Left lung (tissue), 14 donors: Measurements from ENCODE around the gene COL17A1. TPM values are rescaled to one million over a fixed set of nuclear protein-coding genes. Genes with fewer than 3 reads are reported as not detected.

Experiments used
- ATAC-seq: fragments of 200-7000 bp; cut with Tn5 transposase; one replicate; pipeline ENCODE4 v1.9.1; 2020; ENCODE audit warnings: moderate library complexity
- DNase-seq, 4 donors: peaks; one replicate each; pipeline ENCODE4 v3.0.0-alpha.2; 2013 to 2020
- H3K27ac ChIP-seq, 2 donors: fragments of 200-600 bp; sonication (generic) in 1 of 2; one replicate each; pipeline versions ENCODE4 v1.5.0 to v1.8.0; 2020 to 2021
- H3K27me3 ChIP-seq, 2 donors: fragments of 200-600 bp; sonication (generic) in 1 of 2; one replicate each; pipeline versions ENCODE4 v1.5.0 to v1.8.0; 2020 to 2021
- H3K36me3 ChIP-seq, 2 donors: fragments of 200-600 bp; sonication (generic) in 1 of 2; one replicate each; pipeline versions ENCODE4 v1.5.0 to v1.8.0; 2020 to 2021
- H3K4me1 ChIP-seq, 2 donors: fragments of 200-600 bp; one replicate each; pipeline ENCODE4 v1.8.0; 2021
- H3K4me3 ChIP-seq, 2 donors: fragments of 200-600 bp; sonication (generic) in 1 of 2; one replicate each; pipeline versions ENCODE4 v1.5.0 to v1.8.0; 2020 to 2021; ENCODE audit warnings: mild to moderate bottlenecking in 1 of 2
- H3K9me3 ChIP-seq, 2 donors: fragments of 200-600 bp; sonication (generic) in 1 of 2; one replicate each; pipeline versions ENCODE4 v1.5.0 to v1.8.0; 2020 to 2021
- intact Hi-C, 2 donors: fragments of 100-400 bp; cut with DNase I; formaldehyde crosslinking; loops; one replicate each; pipeline versions ENCODE4 v1.11.2 to v1.14.2; 2022
- long read RNA-seq, 12 donors: library from polyadenylated mRNA in 2 of 12; unstranded in 2 of 12; transcript quantifications; one replicate each; pipeline ENCODE4 v2.0.0 and lab custom pipeline, GENCODE V29; 2019 to 2026
- polyA plus RNA-seq, 6 donors: library from polyadenylated mRNA; unstranded; fragments of 120-200 nt; gene quantifications; one replicate each; pipeline ENCODE4 v1.2.1, GENCODE V29; 2013; ENCODE audit not compliant: insufficient read length in 6 of 6
- total RNA-seq, 2 donors: library from RNA; stranded (reverse); fragmentation: NEBNext Ultra II Directional; extraction: Animal tissue kit (Norgen Biotek cat#: 25700); gene quantifications; one replicate each; pipeline ENCODE4 v1.2.1, GENCODE V29; 2021
- TF ChIP-seq, protein P1 (sequence below), 2 donors: fragments of 200-600 bp; sonication (generic) in 1 of 2; IDR thresholded peaks; one replicate each; pipeline versions ENCODE4 v1.5.0 to v1.8.0; 2021; ENCODE audit warnings: antibody characterized with exemption in 2 of 2
- donor health status: DM: no; HTN: yes; CAD: no.
- donor health status: DM: no; HTN: no; CAD: no.

The COL17A1 gene
- 10 to 100 TPM in 1 of 2 donors, 1 to 10 TPM in 1; 2.1 to 43.4 TPM for total RNA-seq
- under 1 TPM; 0.32 to 0.94 (median 0.62) TPM for polyA plus RNA-seq
- long read RNA-seq, donor 1 = 0 reads
- long read RNA-seq, donor 2 = 0 reads
- long read RNA-seq, donor 3 = 0 reads
- long read RNA-seq, donor 4, partial matches to known transcripts = 1 of 3 reads
- long read RNA-seq, donor 4, other reads (novel, unspliced or antisense) = 2 of 3 reads
- long read RNA-seq, donor 5 = 0 reads
- long read RNA-seq, donor 6 = 0 reads
- long read RNA-seq, donor 7 = 0 reads
- long read RNA-seq, donor 8 = 0 reads
- long read RNA-seq, donor 9 = 0 reads
- long read RNA-seq, donor 10 = 0 reads
- long read RNA-seq, donor 11 = 0 reads
- long read RNA-seq, donor 12 = 0 reads

DNA sequence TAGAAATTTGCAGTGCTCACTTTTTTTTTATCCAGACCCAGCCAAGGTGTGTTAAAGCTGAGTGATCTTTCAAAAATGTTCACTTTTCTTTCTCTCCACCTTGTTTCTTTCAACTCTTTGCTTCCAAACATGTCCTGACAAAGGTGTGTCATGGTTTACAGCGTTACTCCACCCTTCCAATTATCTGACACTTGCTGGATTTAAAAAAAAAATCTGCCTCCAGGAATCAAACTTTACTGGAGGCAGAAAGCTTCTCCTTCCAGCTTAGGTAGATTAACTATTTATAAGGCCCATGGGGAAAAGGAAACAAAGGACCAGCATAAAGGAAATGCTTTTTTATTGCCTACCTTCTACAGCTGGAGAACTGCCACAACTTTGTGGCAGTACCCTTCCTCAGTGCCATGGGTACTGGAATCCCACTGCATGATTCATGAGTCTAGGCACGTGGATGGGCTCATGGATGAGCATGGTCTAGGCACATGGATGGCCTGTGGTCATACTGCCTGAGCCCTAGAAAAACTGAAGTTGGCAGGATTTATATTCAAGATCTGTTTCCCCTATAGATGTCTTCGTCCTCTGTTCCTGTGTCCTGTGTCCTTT, at the start of gene COL17A1:
Gene COL17A1 (minus strand): TSS at position 80 of the 600 bp plus-strand sequence. CDS start 5,207 bp downstream, outside the sequence.
- no peaks in the 10 kb centered on the region for H3K9me3 ChIP-seq
- intact Hi-C loops = no loop called here
- H3K27ac ChIP-seq = peak within 1 kb of the TSS in 1 of 2 donors; percentile 54
- TF ChIP-seq, protein P1, sequence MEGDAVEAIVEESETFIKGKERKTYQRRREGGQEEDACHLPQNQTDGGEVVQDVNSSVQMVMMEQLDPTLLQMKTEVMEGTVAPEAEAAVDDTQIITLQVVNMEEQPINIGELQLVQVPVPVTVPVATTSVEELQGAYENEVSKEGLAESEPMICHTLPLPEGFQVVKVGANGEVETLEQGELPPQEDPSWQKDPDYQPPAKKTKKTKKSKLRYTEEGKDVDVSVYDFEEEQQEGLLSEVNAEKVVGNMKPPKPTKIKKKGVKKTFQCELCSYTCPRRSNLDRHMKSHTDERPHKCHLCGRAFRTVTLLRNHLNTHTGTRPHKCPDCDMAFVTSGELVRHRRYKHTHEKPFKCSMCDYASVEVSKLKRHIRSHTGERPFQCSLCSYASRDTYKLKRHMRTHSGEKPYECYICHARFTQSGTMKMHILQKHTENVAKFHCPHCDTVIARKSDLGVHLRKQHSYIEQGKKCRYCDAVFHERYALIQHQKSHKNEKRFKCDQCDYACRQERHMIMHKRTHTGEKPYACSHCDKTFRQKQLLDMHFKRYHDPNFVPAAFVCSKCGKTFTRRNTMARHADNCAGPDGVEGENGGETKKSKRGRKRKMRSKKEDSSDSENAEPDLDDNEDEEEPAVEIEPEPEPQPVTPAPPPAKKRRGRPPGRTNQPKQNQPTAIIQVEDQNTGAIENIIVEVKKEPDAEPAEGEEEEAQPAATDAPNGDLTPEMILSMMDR (IDR thresholded peaks at IDR 0.05) = no peak
- ATAC-seq (no peak), DNase-seq (no peak)
- no peaks in the 10 kb centered on the region for H3K36me3 ChIP-seq
- H3K4me1 ChIP-seq = no peaks in the 10 kb centered on the region
- no peak within 1 kb of the TSS for H3K4me3 ChIP-seq
- no peaks in the 10 kb centered on the region for H3K27me3 ChIP-seq

DNA sequence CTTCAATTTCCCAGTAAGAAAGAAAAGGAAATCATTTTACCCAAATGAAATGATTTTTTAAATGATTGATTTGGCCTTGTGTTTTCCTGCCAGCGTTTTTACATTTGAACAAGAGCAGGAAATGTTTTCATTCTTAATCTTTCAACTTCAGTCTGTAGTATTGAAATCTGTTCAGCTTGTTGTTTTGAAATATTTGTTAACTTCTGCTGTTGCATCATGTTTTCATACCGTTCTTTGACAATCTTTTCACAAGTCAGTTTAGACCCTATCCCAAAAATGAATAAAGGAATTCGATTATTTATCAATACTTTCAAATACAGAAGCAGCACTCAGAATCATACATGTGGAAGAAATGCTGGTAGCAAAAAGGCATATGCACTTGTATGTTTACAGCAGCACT, 44.4 kb upstream of the COL17A1 start:
- H3K4me3 ChIP-seq = no peak overlapping the region
- H3K4me1 ChIP-seq = no peaks in the 10 kb centered on the region
- TF ChIP-seq, protein P1 (IDR thresholded peaks at IDR 0.05) = no peak
- DNase-seq = no peak
- intact Hi-C loops = no loop called here
- no peak overlapping the region for H3K27ac ChIP-seq
- peaks cover 0 to 5% of the 10 kb centered on the region in 2 donors for H3K36me3 ChIP-seq
- no peak for ATAC-seq
- no peaks in the 10 kb centered on the region for H3K27me3 ChIP-seq
- no peaks in the 10 kb centered on the region for H3K9me3 ChIP-seq

DNA sequence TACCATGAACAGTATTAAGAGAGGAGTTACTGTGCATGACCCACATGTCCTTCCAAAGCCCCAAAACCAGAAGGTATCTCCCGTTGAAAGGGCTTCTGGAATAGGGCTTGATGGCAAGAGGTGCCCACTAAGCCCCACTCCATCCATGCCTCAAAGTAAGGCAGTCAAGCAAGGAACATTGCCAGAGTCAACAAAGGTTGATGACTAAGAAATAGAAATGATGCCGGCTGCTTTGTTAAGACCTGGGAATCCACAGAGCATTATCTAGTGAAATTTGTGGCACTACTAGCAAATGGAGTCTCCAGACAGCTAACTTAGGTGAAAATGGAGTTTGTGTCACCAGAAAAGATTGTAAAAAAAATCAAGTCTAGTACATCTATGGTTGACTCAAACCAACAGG, 42.5 kb upstream of the COL17A1 start:
- Histone ChIP-seq H3K4me3 (no peak overlapping the region), H3K27me3 (no peaks in the 10 kb centered on the region), H3K36me3 (peaks cover 0 to 5% of the 10 kb centered on the region in 2 donors), H3K9me3 (no peaks in the 10 kb centered on the region), H3K27ac (no peak overlapping the region), H3K4me1 (peaks cover 0 to 1% of the 10 kb centered on the region in 2 donors)
- DNase-seq = no peak
- intact Hi-C loops = loop anchor here in 1 of 2 donors (10.0 kb wide), 2 partner anchors 83 to 153 kb away; no protein-coding TSS in a partner anchor
- ATAC-seq = no peak
- TF ChIP-seq, protein P1 (IDR thresholded peaks at IDR 0.05) = no peak

DNA sequence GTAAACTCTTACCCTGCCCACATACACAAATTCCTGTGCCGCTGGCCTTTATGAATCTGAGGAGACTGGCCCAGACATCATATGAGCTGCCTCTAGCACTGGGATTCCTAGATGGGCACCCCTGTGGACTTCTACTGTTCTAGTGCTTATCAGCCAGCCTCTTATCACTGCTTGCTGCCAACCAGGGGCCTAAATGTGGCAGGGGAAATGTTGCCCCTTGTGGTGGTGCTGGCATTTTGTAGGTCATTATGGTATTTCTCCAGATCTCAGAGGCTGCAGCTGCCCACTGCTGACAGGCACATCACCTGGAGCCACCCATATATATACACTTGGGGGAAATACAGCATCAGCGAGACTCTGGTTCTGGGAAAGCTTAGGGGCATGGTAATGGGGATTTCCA, 41.7 kb upstream of the COL17A1 start:
- peaks cover 0 to 9% of the 10 kb centered on the region in 2 donors for H3K4me1 ChIP-seq
- H3K36me3 ChIP-seq = peaks cover 0 to 5% of the 10 kb centered on the region in 2 donors
- H3K27me3 ChIP-seq = no peaks in the 10 kb centered on the region
- ATAC-seq (no peak), DNase-seq (no peak)
- H3K9me3 ChIP-seq = no peaks in the 10 kb centered on the region
- intact Hi-C loops = loop anchor here in 1 of 2 donors (10.0 kb wide), 2 partner anchors 83 to 153 kb away; no protein-coding TSS in a partner anchor
- TF ChIP-seq, protein P1 (IDR thresholded peaks at IDR 0.05) = no peak
- H3K27ac ChIP-seq = no peak overlapping the region
- H3K4me3 ChIP-seq = no peak overlapping the region

DNA sequence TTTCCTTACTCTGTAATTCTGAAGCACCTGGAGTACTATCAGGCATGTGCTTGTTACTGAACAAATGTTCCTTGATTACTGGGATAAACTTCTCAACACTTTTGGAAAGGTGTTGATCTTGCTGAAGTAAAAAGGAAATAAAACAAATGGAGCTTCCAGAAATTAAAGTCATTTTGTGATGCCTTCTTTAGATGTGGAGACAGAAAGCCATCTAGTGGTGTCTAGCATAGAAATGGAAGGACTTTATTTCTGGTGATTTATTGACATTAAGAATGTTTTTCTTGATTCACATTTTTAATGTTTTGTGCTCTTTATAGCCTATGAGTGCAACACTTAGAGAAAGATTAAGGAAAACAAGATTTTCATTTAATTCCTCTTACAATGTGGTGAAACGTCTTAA, 37.7 kb upstream of the COL17A1 start:
- Histone ChIP-seq H3K27me3 (no peaks in the 10 kb centered on the region), H3K4me3 (no peak overlapping the region), H3K36me3 (peaks cover 0 to 5% of the 10 kb centered on the region in 2 donors), H3K9me3 (no peaks in the 10 kb centered on the region), H3K4me1 (peaks cover 4 to 23% of the 10 kb centered on the region in 2 donors), H3K27ac (no peak overlapping the region)
- intact Hi-C loops = loop anchor here in 1 of 2 donors (10.0 kb wide), 2 partner anchors 79 to 149 kb away; no protein-coding TSS in a partner anchor
- ATAC-seq = no peak
- TF ChIP-seq, protein P1 (IDR thresholded peaks at IDR 0.05) = no peak
- no peak for DNase-seq
